IPS DF 6.9 (cell line): ENCODE results near the gene TRIM63.

Source experiments
- DNase-seq: peaks from one replicate; pipeline ENCODE4 v3.0.0-alpha.2; 2013; ENCODE audit warnings: low read depth, low spot score
- H3K27ac ChIP-seq: one replicate; pipeline ENCODE4 v1.5.1; 2013; ENCODE audit warnings: low read length, control low read depth
- H3K27me3 ChIP-seq: 2 replicates; pipeline ENCODE4 v1.6.1; 2013; ENCODE audit warnings: mild to moderate bottlenecking, low read length; ENCODE audit not compliant: control insufficient read depth, insufficient read depth
- H3K36me3 ChIP-seq: 2 replicates; pipeline ENCODE4 v1.6.1; 2013; ENCODE audit warnings: low read length; ENCODE audit not compliant: control insufficient read depth, insufficient read depth
- H3K4me1 ChIP-seq: 2 replicates; pipeline ENCODE4 v1.6.1; 2013; ENCODE audit warnings: low read length; ENCODE audit not compliant: control insufficient read depth, insufficient read depth
- H3K4me3 ChIP-seq: 2 replicates; pipeline ENCODE4 v1.5.1; 2013; ENCODE audit warnings: mild to moderate bottlenecking, low read length
- H3K9me3 ChIP-seq: 2 replicates; pipeline ENCODE4 v1.6.1; 2013; ENCODE audit warnings: low read length, inconsistent platforms; ENCODE audit not compliant: control insufficient read depth, insufficient read depth
- WGBS: extraction: QIAGEN DNeasy Blood & Tissue Kit; methylation state at CpG from one replicate; pipeline ENCODE4 v1.1.7; 2013; ENCODE audit warnings: mixed read lengths, missing lambda C conversion rate; ENCODE audit not compliant: insufficient read length, insufficient coverage; 5-methylcytosine and 5-hydroxymethylcytosine counted together

Gene TRIM63

GRCh38 chr1:26017606-26018005 is 49.8 kb downstream of the TRIM63 start:
- peaks cover 1% of the 10 kb centered on the region; the same call in 1 of the 2 replicates for H3K4me1 ChIP-seq
- no CpG with 5 or more reads among the region's 6 CpGs for WGBS
- DNase-seq = no peak

GRCh38 chr1:26016953-26017545 is 50.4 kb downstream of the TRIM63 start:
- no peaks in the 10 kb centered on the region for H3K27me3 ChIP-seq
- H3K4me3 ChIP-seq = no peak overlapping the region
- H3K4me1 ChIP-seq = peaks cover 1% of the 10 kb centered on the region; the same call in 1 of the 2 replicates
- H3K36me3 ChIP-seq = no peaks in the 10 kb centered on the region
- H3K27ac ChIP-seq = no peak overlapping the region
- no peak for DNase-seq
- no CpG with 5 or more reads among the region's 6 CpGs for WGBS
- H3K9me3 ChIP-seq = no peaks in the 10 kb centered on the region

More at GRCh38 chr1:26017606-26018005, 49.8 kb downstream of the TRIM63 start:
- H3K9me3 ChIP-seq = no peaks in the 10 kb centered on the region
- H3K27me3 ChIP-seq = no peaks in the 10 kb centered on the region
- H3K36me3 ChIP-seq = no peaks in the 10 kb centered on the region
- H3K4me3 ChIP-seq = no peak overlapping the region
- H3K27ac ChIP-seq = no peak overlapping the region

- no peak for DNase-seq
- H3K9me3 ChIP-seq = no peaks in the 10 kb centered on the region
- WGBS = no CpG with 5 or more reads among the region's 10 CpGs
- no peaks in the 10 kb centered on the region for H3K36me3 ChIP-seq
- H3K4me1 ChIP-seq = no peaks in the 10 kb centered on the region
- no peaks in the 10 kb centered on the region for H3K27me3 ChIP-seq
- H3K4me3 ChIP-seq = no peak overlapping the region
- no peak overlapping the region for H3K27ac ChIP-seq
These were observed 51.0 kb downstream of the TRIM63 start for GRCh38 chr1:26016258-26016952.

GRCh38 chr1:26015358-26015757 is 52.1 kb downstream of the TRIM63 start:
- H3K36me3 ChIP-seq = no peaks in the 10 kb centered on the region
- WGBS = no CpG with 5 or more reads among the region's 2 CpGs
- peaks cover 1% of the 10 kb centered on the region for H3K4me1 ChIP-seq
- DNase-seq = no peak
- no peak overlapping the region for H3K27ac ChIP-seq
- no peaks in the 10 kb centered on the region for H3K27me3 ChIP-seq
- H3K4me3 ChIP-seq = no peak overlapping the region
- H3K9me3 ChIP-seq = no peaks in the 10 kb centered on the region

GRCh38 chr1:26014179-26014578 is 53.3 kb downstream of the TRIM63 start:
- peaks cover 3% of the 10 kb centered on the region for H3K4me1 ChIP-seq
- DNase-seq = no peak
- no peaks in the 10 kb centered on the region for H3K36me3 ChIP-seq
- H3K27ac ChIP-seq = no peak overlapping the region
- WGBS = no CpG with 5 or more reads among the region's 2 CpGs
- no peaks in the 10 kb centered on the region for H3K9me3 ChIP-seq
- no peaks in the 10 kb centered on the region for H3K27me3 ChIP-seq
- H3K4me3 ChIP-seq = no peak overlapping the region

GRCh38 chr1:26012864-26013263 is 54.6 kb downstream of the TRIM63 start:
- no peak overlapping the region for H3K27ac ChIP-seq

GRCh38 chr1:26010825-26011224 is 56.6 kb downstream of the TRIM63 start:
- Histone ChIP-seq H3K4me3 (no peak overlapping the region), H3K27ac (no peak overlapping the region), H3K4me1 (peaks cover 3% of the 10 kb centered on the region), H3K36me3 (no peaks in the 10 kb centered on the region), H3K27me3 (no peaks in the 10 kb centered on the region), H3K9me3 (no peaks in the 10 kb centered on the region)
- WGBS = no CpG with 5 or more reads among the region's 3 CpGs
- no peak for DNase-seq

More at GRCh38 chr1:26012864-26013263, 54.6 kb downstream of the TRIM63 start:
- Histone ChIP-seq H3K27me3 (no peaks in the 10 kb centered on the region), H3K36me3 (no peaks in the 10 kb centered on the region), H3K4me1 (peaks cover 3% of the 10 kb centered on the region), H3K9me3 (no peaks in the 10 kb centered on the region), H3K4me3 (no peak overlapping the region)
- no CpG with 5 or more reads among the region's 3 CpGs for WGBS
- no peak for DNase-seq

- no peak overlapping the region for H3K27ac ChIP-seq
- WGBS = no CpG with 5 or more reads among the region's 6 CpGs
- no peaks in the 10 kb centered on the region for H3K9me3 ChIP-seq
- peaks cover 3% of the 10 kb centered on the region for H3K4me1 ChIP-seq
- DNase-seq = no peak
- H3K36me3 ChIP-seq = no peaks in the 10 kb centered on the region
- H3K4me3 ChIP-seq = no peak overlapping the region
- no peaks in the 10 kb centered on the region for H3K27me3 ChIP-seq
These were observed 57.5 kb downstream of the TRIM63 start for GRCh38 chr1:26009796-26010447.

- WGBS = no CpG with 5 or more reads among the region's 16 CpGs
These were observed 60.7 kb downstream of the TRIM63 start for GRCh38 chr1:26006710-26007109.

GRCh38 chr1:26005434-26006105 is 61.9 kb downstream of the TRIM63 start:
- no peak overlapping the region for H3K27ac ChIP-seq
- no peak for DNase-seq
- H3K9me3 ChIP-seq = no peaks in the 10 kb centered on the region
- H3K36me3 ChIP-seq = no peaks in the 10 kb centered on the region
- H3K4me3 ChIP-seq = no peak overlapping the region
- H3K4me1 ChIP-seq = peaks cover 2% of the 10 kb centered on the region; the same call in 1 of the 2 replicates
- WGBS = no CpG with 5 or more reads among the region's 4 CpGs
- H3K27me3 ChIP-seq = no peaks in the 10 kb centered on the region

More at GRCh38 chr1:26006710-26007109, 60.7 kb downstream of the TRIM63 start:
- Histone ChIP-seq H3K4me3 (no peak overlapping the region), H3K27me3 (no peaks in the 10 kb centered on the region), H3K36me3 (no peaks in the 10 kb centered on the region), H3K27ac (no peak overlapping the region), H3K4me1 (peaks cover 3% of the 10 kb centered on the region), H3K9me3 (no peaks in the 10 kb centered on the region)
- no peak for DNase-seq
